IPS-18c (cell line): ENCODE results near the gene PGRMC1.
A peak's percentile ranks its signal among the peaks of the same experiment; 100 is the strongest.
"Not testable (repeated sequence)": the region's sequence is repeated elsewhere in the genome, so short reads cannot be mapped to it uniquely, and the experiment has no call there.

Source experiments
- H3K4me3 ChIP-seq: 2 replicates; pipeline ENCODE4 v1.7.0; 2013; ENCODE audit warnings: low read depth, mild to moderate bottlenecking, low read length, moderate library complexity; ENCODE audit not compliant: insufficient read depth
- H3K9me3 ChIP-seq: one replicate; pipeline ENCODE4 v1.6.1; 2013; ENCODE audit warnings: mild to moderate bottlenecking, low read length, moderate library complexity; ENCODE audit not compliant: control insufficient read depth, insufficient read depth

Gene PGRMC1

GRCh38 chrX:119228512-119229252 is 7.4 kb upstream of the PGRMC1 start:
- H3K4me3 ChIP-seq = no peak overlapping the region
- H3K9me3 ChIP-seq = peaks cover 7% of the 10 kb centered on the region

- Histone ChIP-seq H3K4me3 (no peak overlapping the region), H3K9me3 (peaks cover 7% of the 10 kb centered on the region)
These were observed 6.9 kb upstream of the PGRMC1 start for GRCh38 chrX:119229253-119229615.

GRCh38 chrX:119230850-119231249 is 5.2 kb upstream of the PGRMC1 start:
- H3K9me3 ChIP-seq = peaks cover 6% of the 10 kb centered on the region
- H3K4me3 ChIP-seq = no peak overlapping the region

GRCh38 chrX:119231936-119232445 is 4.1 kb upstream of the PGRMC1 start:
- Histone ChIP-seq H3K9me3 (peaks cover 10% of the 10 kb centered on the region), H3K4me3 (no peak overlapping the region)

- peak overlapping the region; percentile 47 for H3K4me3 ChIP-seq
- H3K9me3 ChIP-seq = peaks cover 5% of the 10 kb centered on the region
These were observed 1.0 kb upstream of the PGRMC1 start for GRCh38 chrX:119235051-119235511.

- Histone ChIP-seq H3K4me3 (peak overlapping the region; percentile 79), H3K9me3 (peaks cover 5% of the 10 kb centered on the region)
These were observed 807 bp downstream of the PGRMC1 start for GRCh38 chrX:119236623-119237561.

- Histone ChIP-seq H3K9me3 (peaks cover 5% of the 10 kb centered on the region), H3K4me3 (peak overlapping the region; percentile 79)
These were observed 1.5 kb downstream of the PGRMC1 start for GRCh38 chrX:119237562-119237942.

GRCh38 chrX:119238557-119238956 is 2.5 kb downstream of the PGRMC1 start:
- Histone ChIP-seq H3K4me3 (0 out of 2 replicates have a peak overlapping the region, but pooled peaks have one; percentile 29), H3K9me3 (peaks cover 5% of the 10 kb centered on the region)

- no peak overlapping the region for H3K4me3 ChIP-seq
- peaks cover 5% of the 10 kb centered on the region for H3K9me3 ChIP-seq
These were observed 4.3 kb downstream of the PGRMC1 start for GRCh38 chrX:119240356-119240755.

GRCh38 chrX:119247702-119248101 is 11.6 kb downstream of the PGRMC1 start:
- Histone ChIP-seq H3K9me3 (peaks cover 3% of the 10 kb centered on the region), H3K4me3 (no peak overlapping the region)

GRCh38 chrX:119249891-119250290 is 13.8 kb downstream of the PGRMC1 start:
- peaks cover 3% of the 10 kb centered on the region for H3K9me3 ChIP-seq

GRCh38 chrX:119251386-119251785 is 15.3 kb downstream of the PGRMC1 start:
- Histone ChIP-seq H3K4me3 (no peak overlapping the region), H3K9me3 (peaks cover 3% of the 10 kb centered on the region)

More at GRCh38 chrX:119249891-119250290, 13.8 kb downstream of the PGRMC1 start:
- no peak overlapping the region for H3K4me3 ChIP-seq

- peaks cover 3% of the 10 kb centered on the region for H3K9me3 ChIP-seq
- H3K4me3 ChIP-seq = no peak overlapping the region
These were observed 16.6 kb downstream of the PGRMC1 start for GRCh38 chrX:119252716-119253115.

- Histone ChIP-seq H3K4me3 (no peak overlapping the region), H3K9me3 (no peaks in the 10 kb centered on the region)
These were observed 30.4 kb downstream of the PGRMC1 start for GRCh38 chrX:119266364-119266995.

GRCh38 chrX:119267115-119267514 is 31.0 kb downstream of the PGRMC1 start:
- H3K9me3 ChIP-seq = not testable (repeated sequence)

GRCh38 chrX:119272882-119273419 is 36.9 kb downstream of the PGRMC1 start:
- H3K9me3 ChIP-seq = peaks cover 3% of the 10 kb centered on the region
- peak overlapping the region; percentile 32; the same call in 1 of the 2 replicates for H3K4me3 ChIP-seq

More at GRCh38 chrX:119267115-119267514, 31.0 kb downstream of the PGRMC1 start:
- H3K4me3 ChIP-seq = not testable (repeated sequence)
